ENCODE data around the gene RNASE8.
"Not testable (repeated sequence)": the region's sequence is repeated elsewhere in the genome, so short reads cannot be mapped to it uniquely, and the experiment has no call there.

RNASE8 gene, protein sequence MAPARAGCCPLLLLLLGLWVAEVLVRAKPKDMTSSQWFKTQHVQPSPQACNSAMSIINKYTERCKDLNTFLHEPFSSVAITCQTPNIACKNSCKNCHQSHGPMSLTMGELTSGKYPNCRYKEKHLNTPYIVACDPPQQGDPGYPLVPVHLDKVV

DNA sequence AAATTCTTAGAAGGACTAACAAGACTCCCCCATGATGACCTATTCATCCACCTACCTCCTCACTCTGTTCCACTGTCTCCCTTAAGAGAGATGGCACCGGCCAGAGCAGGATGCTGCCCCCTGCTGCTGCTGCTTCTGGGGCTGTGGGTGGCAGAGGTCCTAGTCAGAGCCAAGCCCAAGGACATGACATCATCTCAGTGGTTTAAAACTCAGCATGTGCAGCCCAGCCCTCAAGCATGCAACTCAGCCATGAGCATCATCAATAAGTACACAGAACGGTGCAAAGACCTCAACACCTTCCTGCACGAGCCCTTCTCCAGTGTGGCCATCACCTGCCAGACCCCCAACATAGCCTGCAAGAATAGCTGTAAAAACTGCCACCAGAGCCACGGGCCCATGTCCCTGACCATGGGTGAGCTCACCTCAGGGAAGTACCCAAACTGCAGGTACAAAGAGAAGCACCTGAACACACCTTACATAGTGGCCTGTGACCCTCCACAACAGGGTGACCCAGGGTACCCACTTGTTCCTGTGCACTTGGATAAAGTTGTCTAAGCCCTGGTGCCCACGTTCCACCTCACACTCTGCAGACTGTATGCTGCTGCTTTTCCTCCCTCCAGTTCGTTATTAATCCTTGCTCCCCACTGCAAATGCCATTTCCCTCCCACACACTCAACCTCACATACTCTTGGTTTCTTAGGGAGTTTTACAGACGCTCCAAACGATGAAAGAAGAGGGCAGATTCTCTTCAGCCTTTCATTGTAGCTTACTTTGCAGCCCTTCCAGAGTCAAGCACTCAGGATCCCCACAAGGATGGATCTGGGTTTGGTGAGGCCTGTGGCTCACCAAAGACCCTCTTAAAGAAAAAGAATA, at the start of gene RNASE8:
RNASE8 (plus strand) TSS at position 20 of the 873 bp plus-strand sequence; CDS start at position 91, 71 bp downstream.
- no peak for DNase-seq

DNA sequence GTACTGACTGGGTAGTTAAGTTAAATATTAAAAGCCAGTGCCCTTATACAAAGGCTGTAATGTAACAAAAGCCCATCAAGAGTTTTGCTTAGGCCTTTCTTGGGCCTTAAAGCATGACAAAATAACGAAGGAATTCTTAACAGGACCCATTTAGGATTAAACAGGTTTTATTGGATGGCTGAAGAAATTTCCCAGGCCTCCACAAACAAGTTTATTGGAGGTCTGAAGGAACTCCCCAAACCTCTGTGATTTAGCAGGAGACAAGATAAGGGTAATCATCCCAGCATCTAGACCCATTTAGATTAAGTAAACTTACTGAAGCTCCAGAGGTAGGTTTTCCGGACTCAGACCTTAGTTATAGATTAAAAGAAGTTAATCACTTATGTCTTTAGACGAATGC, 47.9 kb upstream of the RNASE8 start:
- DNase-seq: not testable (repeated sequence)

DNA sequence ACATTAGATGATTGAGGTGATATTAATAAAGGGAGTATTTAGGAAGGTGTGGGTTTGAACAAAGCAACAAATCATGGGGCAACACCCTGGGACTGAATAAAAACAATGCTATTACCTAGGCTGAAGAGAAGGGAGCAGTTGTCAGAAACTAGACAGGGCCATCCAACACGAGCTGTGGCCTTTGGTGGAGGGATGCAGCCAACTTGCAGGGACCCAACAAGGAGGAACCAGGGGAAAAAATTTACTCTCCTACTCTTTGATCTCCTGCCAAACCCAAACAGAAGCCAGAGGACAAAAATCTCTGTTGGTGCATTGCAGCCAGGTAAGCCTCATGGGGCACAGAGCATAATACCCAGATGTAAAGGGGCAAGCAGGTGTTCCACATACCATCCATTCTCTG, 46.5 kb upstream of the RNASE8 start:
- no peak for DNase-seq

DNA sequence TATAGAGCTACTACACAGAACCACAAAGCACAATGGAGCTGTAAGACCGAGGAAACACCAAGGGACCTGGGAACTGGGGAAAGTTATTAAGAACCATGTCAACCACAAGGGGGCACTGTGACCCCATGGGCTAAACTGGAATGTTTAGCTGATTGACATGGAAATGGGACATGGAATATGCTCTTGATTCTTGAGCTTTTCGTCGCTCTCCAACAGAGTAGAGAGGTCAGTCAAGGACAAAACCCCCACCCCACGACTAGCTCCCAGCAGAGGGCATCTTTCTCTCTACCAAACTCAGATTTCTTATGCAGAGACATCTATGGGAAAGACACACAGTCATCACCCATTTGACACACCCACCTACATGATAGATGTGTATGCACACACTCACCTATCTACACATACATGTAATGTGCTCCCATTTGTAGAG, 42.8 kb upstream of the RNASE8 start:
- DNase-seq: peak; percentile 66 to 76

DNA sequence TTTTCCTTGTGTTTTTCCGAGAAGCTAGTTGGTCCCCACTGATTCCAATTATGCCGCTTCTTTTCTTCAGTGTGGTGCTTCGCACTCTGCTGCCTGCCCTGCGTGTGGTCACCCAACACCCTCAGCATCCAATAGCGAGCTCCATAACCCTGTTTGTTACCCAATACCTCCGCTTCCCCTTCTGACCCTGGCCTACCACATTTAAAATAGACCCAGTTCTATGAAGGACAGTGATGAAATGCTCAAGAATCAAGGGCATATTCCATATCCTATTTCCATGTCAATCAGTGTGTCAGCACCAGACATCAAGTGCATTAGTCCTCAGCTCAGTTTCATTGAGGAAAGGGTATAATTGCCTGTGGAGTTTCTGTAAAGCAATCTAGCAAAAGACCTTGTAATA, 42.3 kb upstream of the RNASE8 start:
- DNase-seq: no peak

DNA sequence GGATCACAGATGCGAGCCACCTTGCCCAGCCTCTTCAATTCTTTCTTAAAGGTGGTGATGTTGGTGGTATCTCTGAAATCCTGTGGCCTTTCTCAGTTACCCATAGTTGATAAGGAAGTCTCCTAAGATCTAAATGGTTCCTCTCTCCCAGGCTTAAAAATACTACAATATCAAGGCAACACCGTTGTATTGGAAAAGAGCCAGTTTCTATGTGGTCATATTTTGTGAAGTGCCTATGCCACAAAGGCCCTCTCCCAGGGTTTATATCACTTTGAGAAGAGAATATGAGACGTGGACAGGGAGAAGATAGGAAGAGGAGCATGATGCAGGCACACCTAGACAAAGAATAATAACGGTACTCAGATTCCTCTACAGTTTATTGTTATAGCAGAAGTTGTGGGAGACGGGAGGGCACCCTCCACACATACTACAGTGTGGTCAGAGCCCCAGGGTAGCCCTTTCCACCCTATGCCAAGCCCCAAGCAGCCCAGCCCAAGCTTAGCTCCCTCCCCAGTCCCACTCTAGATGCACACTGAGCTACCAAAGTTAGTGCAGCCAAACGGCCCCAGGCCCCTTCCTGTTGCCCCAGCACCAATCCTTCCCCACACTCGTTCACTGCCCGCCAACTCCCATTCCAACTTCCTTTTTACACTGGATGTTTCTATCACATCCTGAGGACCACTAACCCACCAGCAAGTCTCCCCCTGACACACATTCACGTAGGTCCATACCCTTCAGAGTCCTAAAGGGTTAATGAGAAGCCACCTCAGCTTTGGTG, 41.0 kb upstream of the RNASE8 start:
- DNase-seq: no peak

DNA sequence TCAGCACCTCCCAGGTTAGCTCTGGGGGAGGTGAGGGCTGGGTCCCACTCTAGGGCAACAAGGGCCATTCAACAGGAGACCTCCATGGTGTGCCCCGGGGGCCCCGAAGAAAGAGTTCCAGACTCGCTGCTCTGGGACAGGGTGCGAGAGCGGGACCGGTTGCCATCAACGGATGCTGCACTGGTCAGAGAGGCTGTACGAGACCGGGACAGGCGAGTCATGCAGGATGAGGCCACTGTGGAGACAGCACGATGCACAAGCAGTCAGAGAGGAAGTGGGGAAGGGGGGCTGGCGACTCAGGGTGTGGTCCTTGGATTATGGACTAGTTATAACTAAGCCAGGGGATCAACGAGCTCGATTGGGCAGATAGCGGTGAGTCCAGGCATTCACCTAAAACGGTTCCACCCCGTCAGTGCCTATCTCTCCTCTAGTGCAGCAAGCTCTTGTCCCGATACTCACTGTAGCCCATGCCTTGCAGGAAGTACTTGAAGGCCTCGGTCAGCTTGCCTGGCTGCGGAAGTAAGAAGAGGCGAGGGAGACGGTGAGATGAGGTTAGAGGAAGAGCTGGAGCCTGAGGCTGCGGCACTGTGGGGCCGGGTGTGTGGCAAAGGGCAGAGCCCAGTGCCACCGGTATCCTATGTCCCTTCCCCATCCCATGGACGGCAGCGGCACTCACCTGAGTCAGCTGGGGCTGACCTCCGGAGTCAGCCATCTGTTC, 39.9 kb upstream of the RNASE8 start:
- no peak for DNase-seq

DNA sequence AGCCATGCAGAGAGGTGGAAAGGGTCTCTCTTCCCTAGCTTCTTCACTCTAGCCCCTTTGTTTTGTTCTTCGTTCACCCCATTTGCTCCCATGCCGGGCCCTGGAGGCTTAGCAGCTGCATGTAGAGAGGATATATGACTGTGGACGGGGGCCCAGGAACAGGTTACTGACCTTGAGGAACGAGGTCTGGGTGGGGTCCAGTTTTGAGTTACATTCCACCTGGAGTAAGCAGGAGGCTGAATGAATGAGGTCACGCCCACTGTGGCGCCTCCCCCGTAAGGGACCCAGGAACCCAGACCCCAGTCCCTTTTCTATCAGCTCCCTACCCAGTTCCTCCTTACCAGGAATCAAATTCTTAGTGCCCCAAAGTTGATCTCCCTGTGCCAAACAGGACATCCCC, 39.3 kb upstream of the RNASE8 start:
- DNase-seq: no peak

DNA sequence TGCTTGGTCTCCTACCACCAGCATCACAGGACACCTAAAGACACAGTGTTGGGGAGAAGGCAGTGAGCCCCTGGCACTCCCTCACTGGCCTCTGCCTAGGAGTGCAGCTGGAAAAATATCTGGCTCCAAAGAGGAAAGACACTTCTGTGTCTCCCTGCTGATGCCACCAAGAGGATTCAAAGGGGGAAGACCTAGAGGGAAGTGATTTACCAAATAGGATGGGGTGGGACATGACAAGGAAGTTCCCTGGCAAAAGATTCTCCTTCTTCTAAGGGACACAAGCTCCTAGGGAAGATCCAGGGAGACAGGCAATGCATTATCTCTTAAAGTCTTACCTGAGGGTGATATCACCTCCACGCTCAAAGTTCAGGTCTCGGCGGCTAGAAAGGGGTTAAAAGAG, 38.8 kb upstream of the RNASE8 start:
- DNase-seq: no peak

DNA sequence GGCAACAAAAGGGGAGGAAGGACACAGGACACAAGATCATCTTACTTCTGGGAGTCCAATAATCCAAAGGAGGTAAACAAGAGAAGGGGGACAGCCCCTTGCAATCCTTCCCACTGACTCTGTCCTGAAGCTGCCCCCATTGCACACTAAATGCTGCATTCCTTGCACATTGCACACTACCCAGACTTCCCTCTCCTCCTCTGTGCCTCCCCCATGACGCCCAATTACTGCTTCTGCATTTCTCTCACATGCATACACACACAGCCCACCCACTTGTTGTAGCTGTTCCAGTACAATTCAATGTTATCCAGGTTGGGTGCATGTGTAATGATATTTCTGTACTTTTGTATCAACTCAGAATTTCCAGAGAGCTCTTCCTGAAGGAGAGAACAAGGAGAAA, 38.3 kb upstream of the RNASE8 start:
- DNase-seq: no peak

DNA sequence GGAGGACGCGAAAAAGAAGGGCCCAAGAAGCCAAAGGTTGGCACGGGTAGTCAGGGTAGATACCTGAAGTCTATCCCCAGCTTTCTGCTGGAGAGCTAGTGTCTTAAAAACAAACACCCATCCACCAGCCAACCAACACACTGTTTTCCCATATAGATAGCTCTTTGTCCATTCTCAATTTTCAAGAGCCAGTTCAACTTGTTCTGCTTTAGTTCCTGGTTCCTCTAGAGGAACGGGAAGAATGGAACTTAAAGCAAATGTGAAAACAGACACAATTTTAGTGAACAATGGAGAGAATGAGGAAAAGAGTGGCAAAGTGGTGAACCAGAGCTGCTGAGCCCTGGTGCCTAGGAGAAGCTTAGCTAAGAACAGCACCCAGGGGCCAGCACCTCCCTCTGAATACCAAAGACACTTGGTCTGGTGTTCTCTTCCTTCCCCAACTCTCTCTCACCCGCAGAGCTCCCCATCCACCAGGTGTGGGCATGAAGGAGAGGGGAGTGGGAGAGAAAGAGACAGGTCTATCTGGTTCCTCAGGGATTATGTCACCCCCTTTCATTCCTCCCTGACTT, 36.6 kb upstream of the RNASE8 start:
- DNase-seq: no peak

DNA sequence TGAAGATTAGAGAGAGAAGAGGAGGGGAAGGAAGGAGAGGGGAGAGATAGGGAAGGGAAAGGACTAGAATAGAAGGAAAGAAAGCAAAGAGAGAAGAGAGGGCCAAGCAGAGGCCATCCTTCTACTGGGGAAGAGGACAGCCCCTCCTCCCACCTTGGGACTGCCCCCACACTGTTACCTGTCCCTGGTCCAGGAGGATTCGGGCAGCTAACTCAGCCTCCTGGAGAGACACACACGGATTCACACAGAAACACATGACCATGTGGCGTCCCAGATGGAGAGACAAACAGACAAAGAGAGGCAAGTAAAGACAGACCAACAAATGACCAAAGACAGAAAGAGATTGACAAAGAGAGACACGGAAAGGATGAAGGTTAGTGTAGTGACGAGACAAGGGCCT, 34.9 kb upstream of the RNASE8 start:
- no peak for DNase-seq

DNA sequence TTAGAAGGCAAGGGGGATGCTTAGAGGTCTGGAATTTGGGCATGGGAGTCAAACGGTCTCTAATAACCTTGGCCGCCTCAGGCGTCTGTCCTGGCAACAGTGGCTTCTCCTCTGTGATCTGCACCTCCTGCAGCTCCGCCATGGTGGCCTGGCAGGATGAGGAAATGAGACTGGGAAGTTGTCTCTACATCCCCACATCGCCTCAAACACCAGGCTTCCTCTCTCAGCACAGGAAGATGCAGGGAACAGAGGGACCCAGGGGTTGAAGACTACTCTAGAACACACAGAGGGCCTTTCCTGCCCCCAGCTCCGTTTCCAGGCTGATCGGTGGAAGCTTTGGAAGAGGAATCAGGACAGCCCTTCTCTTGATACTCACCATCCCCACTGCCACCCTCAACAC, 34.4 kb upstream of the RNASE8 start:
- DNase-seq: no peak

DNA sequence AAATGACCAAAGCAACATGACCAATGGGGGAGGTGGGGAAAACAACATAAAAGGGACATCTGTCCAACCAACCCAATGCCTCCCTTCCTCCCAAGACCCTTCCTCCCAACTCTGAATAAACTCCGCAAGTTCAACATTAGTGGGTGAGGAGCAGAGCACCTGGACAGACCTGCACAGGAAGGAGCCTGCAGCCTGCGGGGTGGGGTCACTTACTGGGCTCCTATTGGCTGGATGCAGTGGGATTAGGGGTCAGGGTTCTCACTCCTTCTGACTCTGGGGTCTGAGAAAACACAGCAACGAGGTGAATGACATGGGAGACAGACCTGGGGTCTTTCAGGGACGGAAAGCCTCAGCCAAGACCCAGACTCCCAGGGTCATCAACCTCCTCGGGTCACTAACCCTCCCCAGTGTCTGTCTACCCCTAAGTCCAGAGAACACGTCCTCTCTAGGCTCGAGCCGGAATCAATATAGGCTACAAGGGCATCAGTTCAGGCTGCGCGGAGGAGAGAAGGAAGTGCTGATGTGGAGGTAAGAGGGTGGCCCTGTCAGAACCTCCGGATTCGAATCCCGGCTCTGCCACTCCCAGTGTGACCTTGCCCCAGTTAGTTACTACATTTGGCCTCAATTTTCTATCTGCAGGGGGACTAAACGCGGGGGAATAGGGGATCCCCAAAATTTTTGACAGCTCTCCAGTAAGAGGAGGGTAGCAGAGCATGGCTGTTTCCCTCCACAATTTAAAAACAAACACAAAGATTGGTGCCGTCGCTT, 33.6 kb upstream of the RNASE8 start:
- no peak for DNase-seq

DNA sequence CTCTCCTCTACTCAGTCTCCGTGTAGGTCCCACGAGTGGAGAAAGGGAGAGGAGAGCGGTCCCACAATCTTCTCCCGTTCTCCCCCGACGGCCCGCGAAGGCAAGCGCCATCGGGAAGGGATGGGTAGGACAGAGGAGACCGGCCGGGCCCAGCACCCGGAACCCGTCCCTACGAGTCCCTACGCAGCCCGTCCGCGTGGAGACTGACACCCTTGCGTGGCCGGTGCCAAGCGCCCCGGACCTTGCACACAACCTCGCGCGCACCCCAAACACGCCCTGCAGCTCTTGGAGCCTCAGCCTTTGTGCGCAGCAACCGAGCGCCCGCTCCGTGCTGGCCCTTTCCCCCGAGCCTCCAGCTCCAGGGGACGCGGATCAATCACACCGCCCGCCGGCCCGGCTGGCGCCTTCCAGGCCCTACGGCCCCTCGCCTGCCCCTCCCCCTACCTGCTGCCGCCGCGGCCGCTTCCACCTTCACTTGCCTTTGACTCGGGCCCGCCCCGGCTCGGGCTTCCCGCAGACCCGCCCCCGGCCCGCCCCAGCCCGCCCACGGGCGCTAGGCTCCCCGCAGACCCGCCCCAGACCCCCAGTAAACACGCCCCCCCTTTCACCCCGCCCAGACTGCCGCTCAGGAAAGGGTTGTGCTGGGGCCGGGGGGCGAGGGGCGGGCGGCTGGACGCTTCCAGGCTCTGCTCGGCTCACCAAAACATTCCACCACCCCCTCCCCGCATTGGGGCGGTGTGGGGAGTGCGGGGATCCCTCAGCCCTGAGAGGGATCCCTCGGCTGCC, 32.8 kb upstream of the RNASE8 start, which contains the start of gene NDRG2:
NDRG2 (minus strand) TSS at position 477 of the 786 bp plus-strand sequence. CDS start 1,746 bp downstream, outside the sequence.
- peak; percentile 66 to 73 for DNase-seq

DNA sequence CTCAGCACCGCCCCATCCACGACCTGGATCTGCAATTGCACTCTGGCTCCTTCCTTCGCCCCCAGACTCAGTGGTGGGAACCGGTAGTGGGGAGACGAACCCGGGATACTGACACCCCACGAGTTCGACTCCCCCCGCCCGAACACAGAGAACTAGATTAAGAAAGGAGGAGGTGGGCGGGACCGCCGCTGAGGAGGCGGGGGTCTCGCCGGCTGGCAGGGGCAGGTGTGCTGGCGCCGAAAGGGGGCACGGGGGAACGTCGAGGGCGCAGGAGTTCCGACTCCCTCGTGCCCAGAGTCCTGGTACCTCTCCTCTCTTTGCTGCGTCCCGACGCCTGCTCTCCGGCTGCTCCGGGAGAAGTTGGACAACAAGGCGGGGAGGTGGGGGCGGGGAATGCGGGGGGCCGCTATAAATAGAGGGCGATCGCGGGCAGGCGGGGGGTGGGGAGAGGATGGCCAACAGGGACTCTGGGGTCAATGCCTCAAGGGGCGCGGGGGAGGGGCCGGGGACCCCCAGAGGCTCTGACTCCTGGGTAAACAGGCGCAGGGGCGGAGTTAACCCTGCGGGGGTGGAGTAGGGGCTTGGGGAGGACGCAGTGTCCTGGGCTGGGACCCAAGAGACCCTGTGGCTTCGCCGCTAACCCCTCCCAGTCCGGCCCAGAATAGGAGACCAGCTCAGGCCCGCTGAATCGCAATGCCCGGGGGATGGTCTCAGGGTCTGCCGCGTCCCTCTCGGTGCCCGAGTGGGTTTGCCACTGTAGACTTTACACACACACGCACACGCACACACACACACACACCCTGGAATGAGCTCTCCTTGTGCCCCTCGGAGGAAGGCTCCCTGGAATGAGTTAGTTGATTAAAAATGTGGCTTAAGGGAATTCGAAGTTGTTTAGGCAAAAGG, 32.0 kb upstream of the RNASE8 start:
- DNase-seq: no peak

DNA sequence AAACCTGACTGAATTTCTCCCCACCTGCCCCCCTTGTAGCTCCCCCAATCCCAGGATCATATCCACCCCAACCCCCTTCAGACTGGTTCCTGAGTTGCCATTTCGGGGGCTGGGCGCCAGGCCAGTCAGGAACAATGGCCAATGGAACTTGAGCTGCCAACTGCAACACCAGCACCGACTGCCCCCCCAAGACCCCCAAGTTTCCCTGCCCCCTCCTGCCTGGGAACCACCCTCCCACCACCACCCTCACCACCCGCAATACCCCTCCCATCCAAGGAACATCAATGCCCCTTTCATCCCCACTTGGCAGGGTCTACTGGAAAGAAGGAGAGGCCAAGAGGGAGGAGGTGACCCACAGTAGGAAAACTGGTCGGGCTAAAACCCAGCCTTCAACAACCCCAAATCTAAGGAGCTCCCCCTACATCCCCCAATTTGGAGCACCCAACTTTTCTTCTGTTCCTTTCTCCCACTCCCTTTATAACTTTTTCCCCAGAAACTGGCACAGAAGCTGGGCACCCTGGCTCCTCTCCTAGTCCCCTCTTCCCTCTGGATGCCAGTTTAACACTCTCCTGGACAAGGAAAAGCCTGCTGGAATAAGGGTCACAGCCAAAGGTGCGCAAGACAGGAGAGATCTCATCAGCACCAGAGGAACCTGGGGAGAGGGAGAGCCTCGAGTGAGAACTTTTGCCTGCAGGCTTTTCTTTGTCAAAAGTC, 31.2 kb upstream of the RNASE8 start:
- no peak for DNase-seq

DNA sequence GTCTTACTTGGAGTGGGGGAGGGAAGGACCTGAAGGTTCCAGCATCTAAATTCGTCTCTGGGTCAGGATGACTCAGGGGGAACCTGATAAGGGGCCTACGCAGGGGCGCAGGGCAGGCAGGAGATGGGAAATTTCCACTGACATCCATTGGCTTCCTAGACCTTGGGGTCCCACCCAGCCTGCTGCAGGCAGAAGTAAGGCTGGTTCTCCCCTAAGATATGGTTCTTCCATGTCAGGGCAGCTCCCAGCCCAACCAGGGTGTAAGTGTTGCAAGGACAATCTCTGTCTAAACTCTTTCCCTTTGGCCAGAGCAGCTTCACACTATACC, 30.7 kb upstream of the RNASE8 start:
- no peak for DNase-seq

DNA sequence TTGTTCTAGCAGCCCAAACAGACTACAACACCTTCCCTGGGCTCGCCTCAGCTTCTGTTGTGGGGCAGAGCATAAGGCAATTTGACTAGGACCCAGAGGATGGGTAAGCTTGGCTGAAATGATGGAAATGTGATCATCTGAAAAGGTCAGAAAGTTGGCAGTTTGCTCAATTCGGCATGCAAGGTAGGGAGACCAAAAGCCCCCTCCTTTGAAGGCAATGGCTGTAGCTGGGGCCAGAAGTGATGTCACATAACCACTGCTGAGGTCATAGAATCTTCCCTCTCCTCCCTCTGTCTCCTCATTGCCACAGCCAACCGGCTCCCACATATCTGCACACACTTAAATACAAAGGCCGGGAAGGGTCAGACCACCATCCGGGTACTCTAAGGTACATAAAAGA, 27.7 kb upstream of the RNASE8 start, which contains the start of gene TPPP2:
TPPP2 (plus strand) TSS at position 301 of the 400 bp plus-strand sequence. CDS start 365 bp downstream, outside the sequence.
- DNase-seq: no peak
